GM19397 (cell line): ENCODE data around the gene VILL.

Experiments
- ATAC-seq: cut with Tn5 transposase; IDR thresholded peaks from one replicate; pipeline ENCODE4 v1.9.1; 2021; ENCODE audit warnings: mild to moderate bottlenecking, moderate library complexity; ENCODE audit not compliant: unreplicated experiment

VILL gene

GRCh38 chr3:38015984-38016383 is 25.4 kb downstream of the VILL start:
- no peak for ATAC-seq

- no peak for ATAC-seq
Observed at GRCh38 chr3:38016410-38016809, 25.8 kb downstream of the VILL start.

- no peak for ATAC-seq
Observed at GRCh38 chr3:38016847-38017444, 26.4 kb downstream of the VILL start.

GRCh38 chr3:38017445-38018295 is 27.1 kb downstream of the VILL start:
- no peak for ATAC-seq

- ATAC-seq: no peak
Observed at GRCh38 chr3:38018296-38019266, 28.0 kb downstream of the VILL start.

GRCh38 chr3:38019658-38020341 is 29.2 kb downstream of the VILL start:
- ATAC-seq: no peak

GRCh38 chr3:38020342-38020726 is 29.7 kb downstream of the VILL start:
- ATAC-seq: no peak

GRCh38 chr3:38021196-38021595 is 30.6 kb downstream of the VILL start:
- ATAC-seq: no peak

- no peak for ATAC-seq
Observed at GRCh38 chr3:38022301-38022700, 31.7 kb downstream of the VILL start.

GRCh38 chr3:38022896-38023709 is 32.5 kb downstream of the VILL start:
- ATAC-seq: no peak

GRCh38 chr3:38026856-38027255 is 36.3 kb downstream of the VILL start:
- no peak for ATAC-seq

GRCh38 chr3:38027466-38028465 is 37.2 kb downstream of the VILL start:
- no peak for ATAC-seq

- no peak for ATAC-seq
Observed at GRCh38 chr3:38028621-38029361, 38.2 kb downstream of the VILL start.

GRCh38 chr3:38029400-38030125 is 39.0 kb downstream of the VILL start, which contains the start of gene PLCD1:
Gene PLCD1 (minus strand): TSS chr3:38029642. CDS start chr3:38029539, 103 bp downstream.
- ATAC-seq: no peak

GRCh38 chr3:38030126-38031021 is 39.8 kb downstream of the VILL start:
- ATAC-seq: no peak
